ENCODE data around the gene ZNF581. TPM values are rescaled to one million over a fixed set of nuclear protein-coding genes. Genes with fewer than 3 reads are reported as not detected.

The ZNF581 gene
- total RNA-seq, 1 donor from 2014 or later: 36.9 TPM

DNA sequence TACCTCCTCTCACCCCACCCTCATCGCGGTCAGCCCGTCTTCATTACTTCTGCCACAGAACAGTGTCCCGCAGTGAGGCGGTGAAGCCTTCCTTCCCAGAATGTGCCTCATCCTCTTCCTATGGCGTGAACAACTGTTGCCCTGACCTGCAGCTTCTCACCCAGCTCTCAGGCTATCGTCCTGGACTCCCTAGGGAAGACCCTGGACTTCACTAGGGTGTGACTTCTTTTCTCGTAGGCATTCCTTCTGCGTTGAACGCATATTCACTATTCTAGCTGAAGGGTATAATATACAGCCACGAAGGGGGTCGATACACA, 37.0 kb upstream of the ZNF581 start:
- TF ChIP-seq, protein P1, sequence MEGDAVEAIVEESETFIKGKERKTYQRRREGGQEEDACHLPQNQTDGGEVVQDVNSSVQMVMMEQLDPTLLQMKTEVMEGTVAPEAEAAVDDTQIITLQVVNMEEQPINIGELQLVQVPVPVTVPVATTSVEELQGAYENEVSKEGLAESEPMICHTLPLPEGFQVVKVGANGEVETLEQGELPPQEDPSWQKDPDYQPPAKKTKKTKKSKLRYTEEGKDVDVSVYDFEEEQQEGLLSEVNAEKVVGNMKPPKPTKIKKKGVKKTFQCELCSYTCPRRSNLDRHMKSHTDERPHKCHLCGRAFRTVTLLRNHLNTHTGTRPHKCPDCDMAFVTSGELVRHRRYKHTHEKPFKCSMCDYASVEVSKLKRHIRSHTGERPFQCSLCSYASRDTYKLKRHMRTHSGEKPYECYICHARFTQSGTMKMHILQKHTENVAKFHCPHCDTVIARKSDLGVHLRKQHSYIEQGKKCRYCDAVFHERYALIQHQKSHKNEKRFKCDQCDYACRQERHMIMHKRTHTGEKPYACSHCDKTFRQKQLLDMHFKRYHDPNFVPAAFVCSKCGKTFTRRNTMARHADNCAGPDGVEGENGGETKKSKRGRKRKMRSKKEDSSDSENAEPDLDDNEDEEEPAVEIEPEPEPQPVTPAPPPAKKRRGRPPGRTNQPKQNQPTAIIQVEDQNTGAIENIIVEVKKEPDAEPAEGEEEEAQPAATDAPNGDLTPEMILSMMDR (IDR thresholded peaks at IDR 0.05; ENCODE audit: insufficient read depth, low read length, poor library complexity, severe bottlenecking): no peak
- Histone ChIP-seq H3K27me3 (ENCODE audit: control insufficient read depth, insufficient read depth, low read length) (no peaks in the 10 kb centered on the region), H3K36me3 (ENCODE audit: control insufficient read depth, insufficient read depth, low read length) (no peaks in the 10 kb centered on the region), H3K4me3 (ENCODE audit: low read depth, low read length) (peak overlapping the region; percentile 77)
- no peak for DNase-seq (ENCODE audit: low read depth)

DNA sequence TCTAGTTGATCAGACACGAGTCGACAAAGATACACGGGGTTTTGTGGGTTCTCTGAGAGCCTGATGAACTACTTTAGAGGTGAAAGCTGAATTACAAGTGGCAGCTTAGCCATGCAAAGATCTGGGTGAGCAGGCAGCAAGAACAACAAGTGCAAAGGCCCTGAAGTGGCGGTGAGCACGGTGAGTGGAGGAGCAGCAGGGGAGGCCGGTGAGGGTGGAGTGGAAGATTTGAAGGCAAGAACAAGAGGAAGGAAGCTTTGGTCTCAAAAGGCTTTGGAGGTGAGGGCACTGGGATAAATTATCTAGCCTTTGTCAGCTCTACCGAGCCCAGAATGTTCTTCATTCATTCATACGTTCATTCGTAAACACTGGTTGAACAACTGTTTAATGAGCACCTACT, 36.6 kb upstream of the ZNF581 start:
- Histone ChIP-seq H3K27me3 (ENCODE audit: control insufficient read depth, insufficient read depth, low read length) (no peaks in the 10 kb centered on the region), H3K36me3 (ENCODE audit: control insufficient read depth, insufficient read depth, low read length) (no peaks in the 10 kb centered on the region), H3K4me3 (ENCODE audit: low read depth, low read length) (peak overlapping the region; percentile 77)
- no peak for DNase-seq (ENCODE audit: low read depth)
- TF ChIP-seq, protein P1 (IDR thresholded peaks at IDR 0.05; ENCODE audit: insufficient read depth, low read length, poor library complexity, severe bottlenecking): no peak

DNA sequence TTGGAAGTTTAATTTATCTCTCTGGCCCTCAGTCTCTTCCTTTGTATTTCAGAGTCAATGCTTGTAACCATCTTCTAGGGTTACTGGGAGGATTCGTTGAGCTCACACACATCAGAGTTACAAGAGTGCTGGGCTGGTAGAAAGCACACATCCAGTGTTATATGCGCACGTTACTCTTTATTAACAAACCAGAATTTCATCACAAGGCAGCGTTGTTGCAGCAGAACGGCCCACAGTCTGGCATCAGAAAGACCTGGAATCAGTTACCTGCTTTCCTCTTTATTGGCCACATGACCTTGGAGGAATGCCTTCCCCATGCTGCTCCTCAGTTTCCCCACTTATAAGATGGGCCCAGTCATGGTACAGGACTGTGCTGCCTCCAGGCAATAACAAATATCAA, 34.1 kb upstream of the ZNF581 start:
- H3K36me3 ChIP-seq (ENCODE audit: control insufficient read depth, insufficient read depth, low read length): no peaks in the 10 kb centered on the region
- DNase-seq (ENCODE audit: low read depth): no peak
- TF ChIP-seq, protein P1 (IDR thresholded peaks at IDR 0.05; ENCODE audit: insufficient read depth, low read length, poor library complexity, severe bottlenecking): no peak
- H3K27me3 ChIP-seq (ENCODE audit: control insufficient read depth, insufficient read depth, low read length): no peaks in the 10 kb centered on the region
- H3K4me3 ChIP-seq (ENCODE audit: low read depth, low read length): no peak overlapping the region

DNA sequence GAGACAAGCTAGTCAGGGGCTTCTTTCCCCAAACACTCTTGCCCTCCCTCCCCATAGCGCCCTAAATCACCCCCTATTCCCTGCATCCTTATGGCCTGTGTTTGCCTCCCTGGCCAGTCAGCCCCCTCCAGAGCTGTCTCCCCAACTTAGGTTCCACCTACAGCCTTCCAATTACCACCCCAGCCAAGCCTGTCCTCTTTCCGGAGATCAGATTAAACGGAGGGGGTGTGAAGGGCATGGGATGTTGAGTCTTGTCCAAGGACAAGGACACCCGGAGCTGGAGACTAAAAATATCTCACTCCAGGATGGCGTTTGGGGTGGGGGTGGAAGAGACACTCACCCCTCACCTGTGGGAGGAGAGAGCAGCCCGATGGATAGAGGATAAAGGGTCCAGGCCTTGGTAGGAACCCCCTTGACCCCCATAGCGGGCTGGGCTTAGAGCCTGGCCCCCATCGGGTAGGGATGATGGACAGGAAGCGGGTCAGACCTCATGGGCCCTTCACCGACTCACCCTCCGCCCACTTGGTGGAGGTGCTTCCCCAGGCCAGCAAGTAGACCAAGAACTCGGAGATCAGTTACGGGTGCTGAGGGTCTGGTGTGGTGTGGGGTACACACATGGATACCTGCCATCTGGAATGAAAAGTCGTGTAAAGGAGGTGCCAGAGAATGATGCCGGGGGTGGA, 32.0 kb upstream of the ZNF581 start:
- no peaks in the 10 kb centered on the region for H3K27me3 ChIP-seq (ENCODE audit: control insufficient read depth, insufficient read depth, low read length)
- DNase-seq (ENCODE audit: low read depth): no peak
- no peak overlapping the region for H3K4me3 ChIP-seq (ENCODE audit: low read depth, low read length)
- TF ChIP-seq, protein P1 (IDR thresholded peaks at IDR 0.05; ENCODE audit: insufficient read depth, low read length, poor library complexity, severe bottlenecking): no peak
- peaks cover 2% of the 10 kb centered on the region for H3K36me3 ChIP-seq (ENCODE audit: control insufficient read depth, insufficient read depth, low read length)

DNA sequence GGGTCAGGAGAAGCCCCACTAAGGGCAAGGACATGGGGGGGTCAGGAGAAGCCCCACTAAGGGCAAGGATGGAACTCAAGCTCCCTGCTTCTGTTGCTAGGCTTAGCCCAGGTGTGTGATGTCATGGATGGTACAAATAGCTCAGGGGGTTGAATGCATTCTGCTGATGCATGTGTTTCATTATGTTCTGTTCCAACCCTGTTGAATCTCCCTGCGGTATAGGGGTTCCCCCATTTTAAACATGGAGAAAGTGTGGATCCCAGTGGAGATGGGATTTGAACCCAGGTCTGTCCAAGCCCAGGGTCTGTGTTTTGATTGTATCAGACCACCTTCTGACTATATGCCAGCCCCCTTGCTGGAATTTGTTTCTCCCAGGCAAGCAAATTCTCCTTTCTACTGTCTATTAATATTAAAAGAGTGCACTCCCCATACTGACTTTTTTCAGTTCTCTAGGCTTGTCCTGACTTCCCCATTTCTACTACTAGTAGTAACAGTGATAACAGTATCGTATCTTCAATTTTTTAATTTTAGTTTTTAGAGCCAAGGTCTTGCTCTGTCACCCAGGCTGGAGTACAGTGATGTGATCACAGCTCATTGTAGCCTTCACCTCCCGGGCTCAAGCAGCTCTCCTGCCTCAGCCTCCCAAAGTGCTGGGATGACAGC, 31.3 kb upstream of the ZNF581 start:
- H3K27me3 ChIP-seq (ENCODE audit: control insufficient read depth, insufficient read depth, low read length): no peaks in the 10 kb centered on the region
- DNase-seq (ENCODE audit: low read depth): no peak
- TF ChIP-seq, protein P1 (IDR thresholded peaks at IDR 0.05; ENCODE audit: insufficient read depth, low read length, poor library complexity, severe bottlenecking): no peak
- H3K36me3 ChIP-seq (ENCODE audit: control insufficient read depth, insufficient read depth, low read length): peaks cover 2% of the 10 kb centered on the region
- no peak overlapping the region for H3K4me3 ChIP-seq (ENCODE audit: low read depth, low read length)

DNA sequence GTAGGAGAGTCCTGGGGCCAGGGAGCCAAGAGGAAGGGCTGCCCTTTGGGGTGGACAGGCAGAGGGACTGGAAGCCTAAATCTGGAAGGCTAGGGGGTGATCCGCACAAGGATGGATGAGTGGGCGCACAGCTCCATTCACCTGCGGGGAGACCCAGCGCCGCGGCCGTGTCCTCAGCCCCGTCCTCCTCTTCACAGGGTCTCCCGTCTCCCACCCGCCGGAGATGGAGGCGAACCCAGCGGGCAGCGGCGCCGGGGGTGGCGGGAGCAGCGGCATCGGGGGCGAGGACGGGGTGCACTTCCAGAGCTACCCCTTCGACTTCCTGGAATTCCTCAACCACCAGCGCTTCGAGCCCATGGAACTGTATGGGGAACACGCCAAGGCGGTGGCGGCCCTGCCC, 30.1 kb upstream of the ZNF581 start:
- TF ChIP-seq, protein P1 (IDR thresholded peaks at IDR 0.05; ENCODE audit: insufficient read depth, low read length, poor library complexity, severe bottlenecking): no peak
- Histone ChIP-seq H3K27me3 (ENCODE audit: control insufficient read depth, insufficient read depth, low read length) (no peaks in the 10 kb centered on the region), H3K36me3 (ENCODE audit: control insufficient read depth, insufficient read depth, low read length) (peaks cover 3% of the 10 kb centered on the region), H3K4me3 (ENCODE audit: low read depth, low read length) (no peak overlapping the region)
- no peak for DNase-seq (ENCODE audit: low read depth)

Data from kidney epithelial cell (primary cell).